Renal cortical epithelial cell (primary cell): ENCODE results near the gene NRL. TPM values are rescaled to one million over a fixed set of nuclear protein-coding genes. Genes with fewer than 3 reads are reported as not detected.
A peak's percentile ranks its signal among the peaks of the same experiment; 100 is the strongest.

Experiments used
- DNase-seq: peaks from one replicate; pipeline ENCODE4 v3.0.0-alpha.2; 2011; ENCODE audit warnings: low read depth
- total RNA-seq: library from RNA; depleted of rRNA; stranded (reverse); fragments of >200 nt; gene quantifications from 2 replicates; pipeline ENCODE4 v1.2.3, GENCODE V29; 2014

The NRL gene
- total RNA-seq, 1 donor from 2014 or later, result 2.4 TPM

GRCh38 chr14:24066496-24067132 is 48.1 kb downstream of the NRL start:
- no peak for DNase-seq

- no peak for DNase-seq
These were observed 49.3 kb downstream of the NRL start for GRCh38 chr14:24065408-24065807.

GRCh38 chr14:24064856-24065255 is 49.9 kb downstream of the NRL start:
- no peak for DNase-seq

GRCh38 chr14:24064091-24064795 is 50.5 kb downstream of the NRL start:
- DNase-seq, result no peak

- no peak for DNase-seq
These were observed 51.4 kb downstream of the NRL start for GRCh38 chr14:24063263-24063836.

GRCh38 chr14:24062216-24062980 is 52.4 kb downstream of the NRL start:
- no peak for DNase-seq

GRCh38 chr14:24060984-24061913 is 53.5 kb downstream of the NRL start:
- no peak for DNase-seq

GRCh38 chr14:24060443-24060842 is 54.3 kb downstream of the NRL start:
- no peak for DNase-seq

GRCh38 chr14:24059841-24060388 is 54.8 kb downstream of the NRL start:
- no peak for DNase-seq

- DNase-seq, result no peak
These were observed 55.7 kb downstream of the NRL start for GRCh38 chr14:24058951-24059475.

GRCh38 chr14:24058260-24058950 is 56.3 kb downstream of the NRL start:
- peak; percentile 48 for DNase-seq

- no peak for DNase-seq
These were observed 56.9 kb downstream of the NRL start for GRCh38 chr14:24057867-24058259.

GRCh38 chr14:24057271-24057670 is 57.5 kb downstream of the NRL start:
- DNase-seq, result no peak

- DNase-seq, result no peak
These were observed 58.0 kb downstream of the NRL start for GRCh38 chr14:24056800-24057184.

GRCh38 chr14:24055971-24056799 is 58.6 kb downstream of the NRL start:
- no peak for DNase-seq

- DNase-seq, result no peak
These were observed 60.1 kb downstream of the NRL start for GRCh38 chr14:24054646-24055045.

- DNase-seq, result no peak
These were observed 60.5 kb downstream of the NRL start for GRCh38 chr14:24054324-24054641.

- no peak for DNase-seq
These were observed 61.0 kb downstream of the NRL start for GRCh38 chr14:24053548-24054323.
